Activated CD4-positive, alpha-beta T cell treated with anti-CD3 and anti-CD28 coated beads, Interleukin-2, amount 10 ng/mL, durations not matched to agents 24 days and 14 days (primary cell): ENCODE results near the gene ZNF418. TPM values are rescaled to one million over a fixed set of nuclear protein-coding genes. Genes with fewer than 3 reads are reported as not detected.

Source experiments
- DNase-seq: peaks from one replicate; pipeline ENCODE4 v3.0.0; 2022
- H3K27ac Mint-ChIP-seq: one replicate; pipeline ENCODE4 v1.8.0; 2022; ENCODE audit warnings: mild to moderate bottlenecking, mixed read lengths
- H3K27me3 Mint-ChIP-seq: one replicate; pipeline ENCODE4 v1.8.0; 2022; ENCODE audit warnings: mixed read lengths
- H3K36me3 Mint-ChIP-seq: one replicate; pipeline ENCODE4 v1.8.0; 2022; ENCODE audit warnings: low read depth, mild to moderate bottlenecking, mixed read lengths
- H3K4me1 Mint-ChIP-seq: one replicate; pipeline ENCODE4 v1.8.0; 2021; ENCODE audit warnings: mixed read lengths
- H3K4me3 Mint-ChIP-seq: one replicate; pipeline ENCODE4 v1.8.0; 2022; ENCODE audit warnings: mild to moderate bottlenecking, moderate library complexity, mixed read lengths
- H3K9me3 Mint-ChIP-seq: one replicate; pipeline ENCODE4 v1.8.0; 2021; ENCODE audit warnings: mixed read lengths
- intact Hi-C: fragments of 100-400 bp; cut with micrococcal nuclease; formaldehyde crosslinking; loops from one replicate; pipeline ENCODE4 v1.15.1; 2023
- total RNA-seq: library from RNA; stranded (reverse); gene quantifications from 2 replicates; pipeline ENCODE4 v1.2.3, GENCODE V29; 2022

The ZNF418 gene
- total RNA-seq, result 1.2 and 1.5 TPM in 2 replicates

DNA sequence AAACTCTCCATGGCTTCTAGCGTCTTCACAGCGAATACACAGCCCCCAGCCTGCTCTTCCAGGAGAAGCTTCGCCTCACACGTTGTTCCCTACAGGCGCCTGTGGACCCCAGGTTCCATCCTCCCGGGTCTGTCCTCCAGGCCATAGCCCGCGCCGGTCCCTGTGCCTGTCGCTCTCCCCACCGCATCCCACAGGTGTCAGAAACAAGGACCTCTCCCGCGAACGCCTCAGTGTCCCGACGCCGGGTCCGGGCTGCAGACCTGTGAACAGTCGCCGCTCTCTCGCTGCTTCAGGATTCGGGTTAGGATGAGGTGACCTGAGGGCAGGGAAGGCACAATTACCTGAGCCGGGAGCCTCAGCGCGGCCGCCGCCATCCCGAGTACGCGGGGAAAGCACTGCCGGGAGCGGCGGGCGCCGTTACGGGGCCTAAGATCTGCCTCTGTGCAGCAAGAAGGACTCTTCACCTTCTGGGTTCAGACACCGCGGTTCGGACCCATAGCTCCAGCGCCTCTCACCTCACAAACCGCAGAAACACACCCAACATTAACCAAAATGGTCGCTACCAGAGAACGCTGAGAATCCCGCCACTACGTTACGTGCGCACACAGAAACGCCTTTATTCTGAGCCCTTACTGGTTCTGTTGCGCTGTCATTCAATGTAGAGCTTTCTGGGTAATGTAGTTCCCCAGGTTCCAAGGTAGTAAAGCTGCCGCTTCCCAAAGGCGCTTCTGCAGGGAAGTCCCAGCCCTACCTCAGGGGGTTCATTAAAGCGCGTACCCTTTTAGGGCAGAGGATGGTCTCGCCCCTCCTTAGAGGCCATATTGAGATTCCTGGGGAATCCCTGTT lies at the start of gene ZNF418:
ZNF418 (minus strand) TSS at position 583 of the 846 bp plus-strand sequence. CDS start 1,580 bp downstream, outside the sequence.
- Mint-ChIP-seq H3K27ac (peak within 1 kb of the TSS; percentile 78), H3K4me1 (no peaks in the 10 kb centered on the region), H3K27me3 (no peaks in the 10 kb centered on the region), H3K9me3 (peaks cover 36% of the 10 kb centered on the region), H3K36me3 (peaks cover 41% of the 10 kb centered on the region), H3K4me3 (peak within 1 kb of the TSS; percentile 77)
- DNase-seq, result peak; percentile 76
- intact Hi-C loops, result no loop called here

DNA sequence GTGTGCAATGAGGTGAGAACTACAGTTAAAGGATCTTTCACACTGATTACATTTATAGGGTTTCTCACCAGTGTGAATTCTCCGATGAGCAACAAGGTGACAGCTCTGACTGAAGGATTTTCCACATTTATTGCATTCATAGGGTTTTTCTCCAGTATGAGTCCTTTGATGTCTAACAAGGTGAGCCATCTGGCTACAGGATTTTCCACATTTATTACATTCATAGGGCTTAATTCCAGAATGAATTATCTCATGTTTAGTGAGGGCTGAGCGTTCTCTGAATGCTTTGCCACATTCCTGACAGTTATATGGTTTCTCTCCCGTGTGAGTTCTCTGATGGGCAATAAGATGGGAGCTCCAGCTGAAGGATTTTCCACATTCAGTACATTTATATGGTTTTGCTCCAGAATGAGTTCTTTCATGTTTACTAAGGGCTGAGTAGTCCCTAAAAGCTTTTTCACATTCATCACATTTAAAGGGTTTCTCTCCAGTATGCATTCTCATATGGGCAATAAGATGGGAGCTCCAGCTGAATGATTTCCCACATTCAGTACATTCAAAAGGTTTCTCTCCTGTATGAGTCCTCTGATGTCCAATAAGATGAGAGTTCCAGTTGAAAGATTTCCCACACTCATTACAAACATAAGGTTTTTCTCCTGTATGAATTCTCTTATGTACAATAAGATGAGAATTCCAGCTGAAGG lies 43.5 kb upstream of the ZNF418 start:
- no peak overlapping the region for H3K27ac Mint-ChIP-seq
- intact Hi-C loops, result no loop called here
- peaks cover 9% of the 10 kb centered on the region for H3K9me3 Mint-ChIP-seq
- H3K36me3 Mint-ChIP-seq, result peaks cover 43% of the 10 kb centered on the region
- H3K4me3 Mint-ChIP-seq, result no peak overlapping the region
- no peak for DNase-seq
- H3K27me3 Mint-ChIP-seq, result no peaks in the 10 kb centered on the region
- no peaks in the 10 kb centered on the region for H3K4me1 Mint-ChIP-seq

DNA sequence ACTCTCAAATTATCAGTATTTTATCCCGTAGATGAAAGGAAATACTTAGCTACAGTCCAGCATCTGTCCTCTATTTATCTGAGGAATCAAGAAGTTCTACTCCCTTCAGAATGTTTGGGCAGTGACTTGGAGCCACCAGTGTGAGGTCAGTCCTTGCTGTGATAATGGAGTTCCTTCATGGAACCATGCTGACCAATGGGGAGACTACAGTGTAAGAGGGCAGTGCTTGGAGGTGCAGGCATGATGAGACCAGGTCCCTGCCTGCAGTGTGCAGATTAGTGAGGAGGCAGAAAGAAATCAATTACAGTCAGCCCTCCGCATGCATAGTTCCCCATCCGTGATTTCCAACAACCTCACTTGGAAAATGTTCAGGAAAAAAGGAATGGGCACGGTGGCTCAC lies 39.2 kb upstream of the ZNF418 start, which contains the start of gene C19orf18:
C19orf18 (minus strand) TSS at position 101 of the 400 bp plus-strand sequence. CDS start 102 bp downstream, outside the sequence.
- Mint-ChIP-seq H3K36me3 (peaks cover 11% of the 10 kb centered on the region), H3K4me1 (no peaks in the 10 kb centered on the region), H3K27ac (no peak within 1 kb of the TSS), H3K9me3 (peaks cover 17% of the 10 kb centered on the region), H3K27me3 (no peaks in the 10 kb centered on the region), H3K4me3 (no peak within 1 kb of the TSS)
- intact Hi-C loops, result no loop called here
- no peak for DNase-seq

DNA sequence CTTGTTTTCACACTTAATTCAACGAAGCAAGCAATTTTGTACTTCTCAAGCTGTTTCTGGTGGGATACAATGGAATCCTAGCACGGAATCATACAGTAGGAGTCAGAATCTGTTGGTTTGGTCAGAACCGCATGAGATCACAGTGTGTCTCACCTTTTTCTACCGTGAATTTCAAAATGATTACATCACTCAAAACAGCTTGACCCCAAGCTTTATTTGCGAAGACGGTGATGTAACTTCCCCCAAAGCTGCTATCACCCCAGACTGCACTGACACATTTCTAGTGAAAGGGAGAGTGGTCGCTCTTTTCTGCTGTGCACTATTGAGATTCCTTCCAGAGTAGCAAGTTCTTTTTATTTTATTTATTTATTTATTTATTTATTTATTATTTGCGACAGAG lies 29.6 kb upstream of the ZNF418 start:
- Mint-ChIP-seq H3K36me3 (peaks cover 2% of the 10 kb centered on the region), H3K27ac (no peak overlapping the region), H3K27me3 (no peaks in the 10 kb centered on the region), H3K9me3 (peaks cover 24% of the 10 kb centered on the region), H3K4me1 (no peaks in the 10 kb centered on the region), H3K4me3 (no peak overlapping the region)
- no peak for DNase-seq
- intact Hi-C loops, result no loop called here

DNA sequence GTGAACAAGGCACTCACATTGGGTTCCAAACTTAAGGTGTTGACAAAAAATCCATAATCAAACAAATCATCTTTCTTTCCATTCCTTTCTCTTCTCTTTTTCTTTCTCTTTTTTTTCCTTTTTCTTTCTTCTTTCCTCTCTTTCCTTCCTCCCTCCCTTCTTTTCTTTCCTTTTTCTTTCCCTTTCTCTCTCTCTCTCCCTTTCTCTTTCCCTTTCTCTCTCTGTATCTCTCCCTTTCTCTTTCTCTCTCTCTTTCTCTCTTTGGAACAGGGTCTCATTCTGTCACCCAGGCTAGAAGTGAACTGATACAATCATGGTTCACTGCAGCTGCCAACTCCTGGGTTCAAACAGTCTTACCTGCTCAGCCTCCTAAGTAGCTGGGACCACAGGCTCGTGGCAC lies 26.6 kb upstream of the ZNF418 start:
- no peak for DNase-seq
- Mint-ChIP-seq H3K4me1 (no peaks in the 10 kb centered on the region), H3K27me3 (no peaks in the 10 kb centered on the region), H3K4me3 (no peak overlapping the region), H3K27ac (no peak overlapping the region), H3K9me3 (peaks cover 23% of the 10 kb centered on the region), H3K36me3 (peaks cover 4% of the 10 kb centered on the region)
- intact Hi-C loops, result no loop called here

DNA sequence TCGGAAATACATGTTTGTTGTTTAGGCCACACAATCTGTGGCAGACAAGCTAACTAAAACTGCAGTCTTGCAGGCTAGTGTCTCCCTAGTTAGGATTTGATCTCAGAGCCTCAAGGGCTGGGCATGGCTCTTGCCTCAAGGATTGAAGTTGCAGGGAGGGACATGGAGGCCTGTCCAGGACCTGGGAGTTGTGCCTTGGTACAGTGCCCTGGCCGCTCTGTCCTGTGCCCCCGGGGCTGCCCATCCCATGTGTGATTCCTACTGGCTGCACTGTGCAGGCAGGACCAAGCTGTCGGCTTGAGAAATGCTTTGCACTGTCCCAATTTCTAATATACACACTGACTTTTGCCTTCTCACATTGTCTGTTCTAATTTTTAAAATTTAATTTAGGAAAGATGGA lies 19.8 kb upstream of the ZNF418 start:
- H3K27me3 Mint-ChIP-seq, result no peaks in the 10 kb centered on the region
- H3K36me3 Mint-ChIP-seq, result peaks cover 3% of the 10 kb centered on the region

DNA sequence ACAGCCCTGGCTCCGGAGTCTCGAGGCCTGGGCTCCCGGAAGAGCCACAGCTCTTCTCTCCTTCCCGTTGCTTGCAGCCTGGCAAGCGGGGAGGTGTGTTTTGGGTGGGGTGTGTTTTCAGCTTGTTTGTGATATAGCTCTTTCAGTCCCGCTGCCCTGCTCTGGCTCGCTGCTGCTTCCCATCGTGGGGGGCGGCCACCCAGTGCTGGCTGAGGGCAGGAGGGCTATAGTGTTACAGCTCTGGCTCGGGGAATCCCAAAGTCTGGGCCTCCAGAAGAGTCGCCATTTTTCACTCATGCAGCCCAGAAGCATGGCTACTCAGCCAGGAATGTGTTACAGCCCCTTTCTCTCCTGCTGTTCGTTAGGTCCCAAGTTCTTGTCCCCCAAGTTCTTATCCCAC lies 14.5 kb upstream of the ZNF418 start:
- H3K4me3 Mint-ChIP-seq, result no peak overlapping the region
- H3K27ac Mint-ChIP-seq, result no peak overlapping the region
- peaks cover 19% of the 10 kb centered on the region for H3K36me3 Mint-ChIP-seq
- H3K4me1 Mint-ChIP-seq, result peaks cover 11% of the 10 kb centered on the region
- H3K9me3 Mint-ChIP-seq, result peaks cover 28% of the 10 kb centered on the region
- intact Hi-C loops, result no loop called here
- H3K27me3 Mint-ChIP-seq, result no peaks in the 10 kb centered on the region
- no peak for DNase-seq

More for the DNA sequence above, 19.8 kb upstream of the ZNF418 start:
- no peak overlapping the region for H3K4me3 Mint-ChIP-seq
- H3K9me3 Mint-ChIP-seq, result peaks cover 26% of the 10 kb centered on the region
- no peak overlapping the region for H3K27ac Mint-ChIP-seq
- intact Hi-C loops, result no loop called here
- H3K4me1 Mint-ChIP-seq, result no peaks in the 10 kb centered on the region
- DNase-seq, result no peak

DNA sequence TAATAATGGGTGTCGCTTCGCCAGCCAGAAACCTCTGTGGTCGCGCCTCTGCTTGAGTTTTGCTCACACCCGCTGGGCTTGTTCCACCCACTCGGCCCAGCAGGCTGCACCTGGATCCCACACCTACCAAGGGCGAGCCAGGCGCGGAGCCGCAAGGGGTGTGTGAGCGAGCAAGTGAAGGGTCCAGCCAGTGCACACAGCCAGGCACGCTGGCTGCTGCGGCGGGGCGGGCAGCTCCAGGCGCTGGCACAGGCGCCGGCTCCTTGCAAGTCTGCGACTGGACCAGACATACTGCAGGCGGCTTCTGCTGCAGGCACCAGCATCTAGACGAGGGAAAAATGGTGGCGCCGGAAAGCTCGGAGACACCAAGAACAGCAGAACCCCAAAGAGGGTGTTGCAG lies 14.1 kb upstream of the ZNF418 start:
- intact Hi-C loops, result no loop called here
- Mint-ChIP-seq H3K36me3 (peaks cover 22% of the 10 kb centered on the region), H3K27me3 (no peaks in the 10 kb centered on the region), H3K4me3 (no peak overlapping the region), H3K4me1 (peaks cover 11% of the 10 kb centered on the region), H3K27ac (no peak overlapping the region), H3K9me3 (peaks cover 25% of the 10 kb centered on the region)
- no peak for DNase-seq

DNA sequence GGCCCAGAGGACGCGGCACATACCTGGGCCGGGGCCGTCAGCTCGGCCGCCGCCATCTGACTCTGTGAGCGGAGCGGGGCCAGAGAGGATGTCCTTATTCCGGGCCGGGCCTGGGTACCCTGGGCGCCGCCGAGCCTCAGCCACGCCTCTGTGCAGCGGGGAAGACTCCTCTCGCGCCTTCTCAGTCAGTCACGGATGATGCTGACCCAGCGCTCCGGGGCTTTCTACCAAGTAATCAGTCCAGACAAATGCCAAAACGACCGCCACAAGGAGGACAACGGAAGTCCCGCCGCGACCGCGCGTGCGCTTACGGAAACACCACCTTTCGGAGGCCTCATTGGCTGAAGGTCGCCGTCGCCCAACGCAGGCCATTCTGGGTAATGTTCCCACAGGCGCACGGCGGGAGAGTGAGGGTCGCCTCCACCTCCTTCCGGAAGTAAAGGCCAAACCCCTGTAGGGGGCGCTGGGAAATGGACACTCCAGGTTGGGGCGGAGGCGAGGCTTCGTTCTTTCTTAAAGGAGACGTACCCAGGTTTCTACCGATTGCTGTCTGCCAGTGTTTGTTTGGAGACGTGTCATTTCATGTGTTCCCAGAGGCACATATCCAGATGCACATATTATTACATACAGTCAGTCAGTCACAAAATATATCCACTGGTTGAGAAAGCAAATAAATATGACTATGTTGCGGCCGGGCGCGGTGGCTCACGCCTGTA lies 12.4 kb upstream of the ZNF418 start, which contains the start of gene ZNF256:
ZNF256 (minus strand) TSS at position 288 of the 716 bp plus-strand sequence; CDS start at position 56, 232 bp downstream.
- Mint-ChIP-seq H3K27ac (peak within 1 kb of the TSS; percentile 90), H3K4me3 (peak within 1 kb of the TSS; percentile 96), H3K4me1 (peaks cover 11% of the 10 kb centered on the region), H3K27me3 (no peaks in the 10 kb centered on the region), H3K36me3 (peaks cover 39% of the 10 kb centered on the region), H3K9me3 (peaks cover 37% of the 10 kb centered on the region)
- intact Hi-C loops, result loop anchor here (1.0 to 2.0 kb wide), 2 partner anchors 31 to 55 kb away; partner anchors contain the start of genes ZNF417 and ZNF606
- DNase-seq, result peak; percentile 94

DNA sequence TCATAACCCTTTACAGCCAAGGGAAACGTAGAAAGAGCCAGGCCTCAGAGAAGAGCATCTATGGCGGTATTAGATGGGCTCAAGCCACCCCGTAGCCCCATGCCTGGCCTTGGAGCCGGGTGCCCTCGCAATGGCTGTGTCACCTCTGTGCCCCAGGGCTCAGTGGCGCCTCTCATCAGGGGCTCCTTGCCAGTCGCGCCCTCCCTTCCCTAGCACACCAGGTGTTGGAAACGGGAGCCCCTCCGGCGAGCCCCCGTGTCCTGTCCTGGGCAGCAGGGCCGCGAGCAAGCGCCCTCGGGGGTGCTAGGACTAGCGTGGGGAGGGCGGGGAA lies 11.9 kb upstream of the ZNF418 start:
- H3K4me1 Mint-ChIP-seq, result peaks cover 11% of the 10 kb centered on the region
- no peak for DNase-seq
- peaks cover 44% of the 10 kb centered on the region for H3K36me3 Mint-ChIP-seq
- intact Hi-C loops, result loop anchor here (1.0 to 2.0 kb wide), 2 partner anchors 31 to 56 kb away; partner anchors contain the start of genes ZNF417 and ZNF606
- no peaks in the 10 kb centered on the region for H3K27me3 Mint-ChIP-seq
- no peak overlapping the region for H3K27ac Mint-ChIP-seq
- peak overlapping the region; percentile 96 for H3K4me3 Mint-ChIP-seq
- H3K9me3 Mint-ChIP-seq, result peaks cover 41% of the 10 kb centered on the region

DNA sequence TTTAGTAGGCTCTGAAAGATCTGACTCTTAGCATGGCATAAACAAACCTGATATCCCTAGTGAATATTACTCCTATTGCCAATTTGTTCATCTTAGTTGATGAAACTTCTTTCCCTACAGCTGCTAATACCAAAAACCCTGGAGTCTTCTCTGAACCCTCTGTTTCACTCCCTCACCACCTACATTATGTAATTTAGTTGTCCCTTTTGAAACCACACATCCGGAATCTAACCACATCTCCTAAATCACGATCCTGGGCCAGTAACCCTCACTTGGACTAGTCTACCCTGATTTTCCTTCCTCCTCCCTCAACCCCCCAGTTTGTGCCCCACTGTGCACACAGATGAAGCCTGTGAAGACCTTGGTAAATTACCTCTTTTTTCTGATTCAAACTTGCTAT lies 11.1 kb upstream of the ZNF418 start:
- DNase-seq, result no peak
- Mint-ChIP-seq H3K4me3 (peak overlapping the region; percentile 96), H3K4me1 (peaks cover 11% of the 10 kb centered on the region), H3K9me3 (peaks cover 44% of the 10 kb centered on the region), H3K27ac (no peak overlapping the region), H3K27me3 (no peaks in the 10 kb centered on the region), H3K36me3 (peaks cover 51% of the 10 kb centered on the region)
- intact Hi-C loops, result loop anchor here (2.0 kb wide), 1 partner anchor 56 kb away; the partner anchor contains the start of gene ZNF606

DNA sequence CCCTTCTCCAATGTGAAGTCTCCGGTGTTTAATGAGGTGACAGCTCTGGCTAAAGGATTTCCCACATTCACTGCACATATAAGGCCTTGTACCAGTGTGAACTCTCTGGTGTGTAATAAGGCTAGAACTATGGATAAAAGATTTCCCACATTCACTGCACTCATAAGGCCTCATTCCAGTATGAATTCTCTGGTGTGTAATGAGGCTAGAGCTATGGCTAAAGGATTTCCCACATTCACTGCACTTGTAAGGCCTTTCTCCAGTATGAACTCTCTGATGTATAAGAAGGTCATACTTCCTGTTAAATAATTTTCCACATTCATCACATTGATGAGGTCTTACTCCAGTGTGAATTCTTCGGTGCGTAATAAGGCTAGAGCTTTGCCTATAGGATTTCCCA lies 6.4 kb upstream of the ZNF418 start:
- Mint-ChIP-seq H3K4me1 (peaks cover 7% of the 10 kb centered on the region), H3K36me3 (peaks cover 74% of the 10 kb centered on the region)
- intact Hi-C loops, result no loop called here

DNA sequence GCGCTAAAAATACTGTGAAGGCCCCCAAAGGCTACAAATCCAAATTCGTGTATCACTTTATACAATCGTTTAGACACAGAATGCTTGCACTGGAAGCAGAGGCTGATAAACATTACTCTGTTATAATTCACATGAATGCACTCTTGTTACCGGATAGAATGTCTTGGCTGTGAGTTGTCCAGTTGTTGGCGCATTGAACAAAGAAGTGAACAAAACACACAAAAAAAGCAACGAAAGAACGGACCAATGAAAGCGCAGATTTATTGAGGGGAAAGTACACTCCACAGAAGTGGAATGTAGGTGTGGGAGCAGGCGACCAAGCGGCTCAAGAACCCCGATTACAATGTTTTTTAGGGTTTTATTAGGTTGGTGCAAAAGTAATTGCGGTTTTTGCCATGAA lies 529 bp upstream of the ZNF418 start:
- Mint-ChIP-seq H3K4me1 (no peaks in the 10 kb centered on the region), H3K27ac (no peak overlapping the region), H3K27me3 (no peaks in the 10 kb centered on the region), H3K9me3 (peaks cover 34% of the 10 kb centered on the region), H3K4me3 (no peak overlapping the region), H3K36me3 (peaks cover 44% of the 10 kb centered on the region)
- DNase-seq, result no peak
- intact Hi-C loops, result no loop called here

More for the DNA sequence above, 6.4 kb upstream of the ZNF418 start:
- no peak for DNase-seq
- Mint-ChIP-seq H3K27ac (no peak overlapping the region), H3K9me3 (peaks cover 51% of the 10 kb centered on the region), H3K27me3 (no peaks in the 10 kb centered on the region), H3K4me3 (no peak overlapping the region)
